Amniotic epithelial cell (primary cell): ENCODE data around the gene GPR107.
"Not testable (repeated sequence)": the region's sequence is repeated elsewhere in the genome, so short reads cannot be mapped to it uniquely, and the experiment has no call there.

Source experiments
- DNase-seq: peaks from one replicate; pipeline ENCODE4 v3.0.0-alpha.2; 2010; ENCODE audit warnings: low read depth

GPR107 gene

DNA sequence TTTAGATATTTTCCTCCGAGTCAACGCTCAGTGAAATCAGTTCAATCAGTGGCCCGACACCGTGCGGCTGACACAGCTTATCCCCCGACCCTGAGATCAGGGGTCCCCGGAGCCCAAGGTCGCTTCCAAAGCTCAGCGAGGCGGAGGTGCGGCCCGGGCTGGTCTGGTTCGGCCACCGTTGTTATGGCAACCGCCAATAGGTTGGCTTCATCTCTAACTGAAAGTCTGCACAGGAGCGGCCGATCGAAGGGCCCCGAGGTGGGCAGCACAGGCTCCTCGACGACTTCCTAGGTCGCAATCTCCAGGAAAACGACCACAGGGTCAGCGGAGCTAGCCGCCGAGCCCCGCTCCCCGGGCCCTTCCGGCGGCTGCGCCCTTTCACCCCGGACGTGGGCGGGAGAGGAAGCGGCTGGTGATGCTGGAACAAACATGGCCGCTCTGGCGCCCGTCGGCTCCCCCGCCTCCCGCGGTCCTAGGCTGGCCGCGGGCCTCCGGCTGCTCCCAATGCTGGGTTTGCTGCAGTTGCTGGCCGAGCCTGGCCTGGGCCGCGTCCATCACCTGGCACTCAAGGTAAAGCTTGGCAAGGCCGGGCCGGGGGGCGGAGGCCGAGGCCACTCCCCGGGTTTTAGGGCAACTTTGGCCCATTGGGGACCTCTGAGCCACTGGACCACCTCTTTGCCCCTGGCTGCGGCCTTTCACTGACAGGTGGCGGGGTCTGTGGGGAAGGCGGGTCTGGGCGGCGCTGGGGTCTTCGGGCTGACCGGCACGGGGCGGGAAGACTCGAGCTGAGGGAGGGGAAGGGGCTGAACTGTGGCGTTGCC lies at the start of gene GPR107:
Gene GPR107, plus strand, starts transcription at position 403 of the 821 bp plus-strand sequence. Its CDS starts 27 bp downstream, at position 430.
- peak; percentile 55 for DNase-seq

- no peak for DNase-seq
Measured at GRCh38 chr9:130003943-130004552, 49.7 kb upstream of the GPR107 start.

DNA sequence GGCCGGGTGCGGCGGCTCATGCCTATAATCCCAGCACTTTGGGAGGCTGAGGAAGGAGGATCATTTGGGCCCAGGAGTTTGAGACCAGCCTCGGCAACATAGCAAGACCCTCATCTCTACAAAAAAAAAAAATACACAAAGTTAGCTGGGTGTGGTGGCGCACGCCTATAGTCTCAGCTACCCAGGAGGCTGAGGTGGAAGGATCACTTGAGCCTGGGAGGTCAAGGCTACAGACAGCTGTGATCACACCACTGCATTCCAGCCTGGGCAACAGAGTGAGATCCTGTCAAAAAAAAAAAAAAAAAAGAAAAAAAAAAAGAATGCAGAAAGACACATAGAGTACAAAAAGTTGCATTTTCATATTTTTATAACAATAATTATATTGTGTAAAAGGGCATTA lies 46.8 kb upstream of the GPR107 start:
- not testable (repeated sequence) for DNase-seq

- DNase-seq, result no peak
Measured at GRCh38 chr9:130008538-130008937, 45.2 kb upstream of the GPR107 start.

GRCh38 chr9:130009546-130009945 lies 44.2 kb upstream of the GPR107 start:
- DNase-seq, result not testable (repeated sequence)

DNA sequence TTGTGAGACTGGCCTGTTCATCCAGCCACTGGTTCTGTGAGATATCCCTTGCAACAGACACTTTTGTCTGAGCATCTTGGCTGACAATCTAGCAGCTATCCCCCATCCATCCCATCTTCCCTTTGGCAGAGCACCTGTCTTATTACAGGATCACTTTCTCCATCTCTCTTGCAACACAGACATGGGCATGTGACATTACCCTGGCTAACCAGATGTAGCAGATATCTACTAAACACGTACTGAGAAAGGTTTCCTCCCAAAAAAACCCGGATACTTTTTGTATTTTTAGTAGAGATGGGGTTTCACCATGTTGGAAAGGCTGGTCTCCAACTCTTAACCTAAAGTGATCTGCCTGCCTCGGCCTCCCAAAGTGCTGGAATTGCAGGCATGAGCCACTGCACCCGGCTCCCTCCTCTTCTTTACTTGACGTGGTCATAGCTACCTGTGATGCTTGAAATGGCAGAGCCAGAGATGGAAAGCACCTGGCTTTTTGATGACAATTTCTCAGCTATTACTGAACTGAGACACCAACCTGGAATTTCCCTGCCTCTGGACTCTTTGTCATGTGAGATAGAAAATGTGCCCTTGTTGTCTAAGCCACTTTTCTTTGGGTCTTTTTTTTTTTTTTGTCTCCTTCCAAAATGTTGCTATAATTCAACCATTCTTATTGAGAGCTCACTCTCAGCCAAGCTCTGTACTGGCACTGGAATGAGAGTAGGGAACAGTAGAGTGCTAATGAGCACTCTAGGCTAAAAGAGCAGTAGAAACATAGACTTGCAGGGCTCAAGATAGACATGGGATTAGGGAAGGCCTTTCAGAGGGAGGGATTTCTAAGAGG lies 43.3 kb upstream of the GPR107 start:
- DNase-seq, result no peak

GRCh38 chr9:130013326-130013725 lies 40.4 kb upstream of the GPR107 start:
- no peak for DNase-seq

DNA sequence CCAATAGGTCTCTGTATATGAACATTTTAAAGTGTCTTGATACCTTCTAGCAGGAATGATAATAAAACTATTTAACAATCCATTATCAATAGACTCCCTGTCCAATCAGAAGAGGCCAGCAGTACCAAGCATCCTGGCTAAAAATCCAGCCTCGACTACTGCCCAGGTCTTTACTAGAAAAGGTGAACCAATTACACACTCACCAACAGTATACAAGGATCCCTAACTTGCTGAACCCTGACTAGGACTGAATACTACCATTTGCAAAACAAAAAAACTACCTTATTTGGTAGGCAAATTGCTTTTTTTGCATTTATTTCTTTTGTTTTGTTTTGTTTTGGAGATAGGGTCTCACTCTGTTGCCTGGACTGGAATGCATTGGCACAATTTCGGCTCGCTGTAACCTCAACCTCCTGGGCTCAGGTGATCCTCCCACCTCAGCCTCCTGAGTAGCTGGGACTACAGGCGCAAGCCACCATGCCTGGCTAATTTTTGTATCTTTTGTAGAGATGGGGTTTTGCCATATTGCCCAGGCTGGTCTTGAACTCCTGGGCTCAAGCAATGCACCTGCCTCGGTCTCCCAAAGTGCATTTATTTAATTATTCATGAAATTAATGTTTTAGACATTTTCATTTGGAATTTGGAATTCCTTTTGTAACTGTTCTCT lies 38.2 kb upstream of the GPR107 start:
- DNase-seq, result no peak

- DNase-seq, result no peak
Measured at GRCh38 chr9:130017076-130017475, 36.6 kb upstream of the GPR107 start.

DNA sequence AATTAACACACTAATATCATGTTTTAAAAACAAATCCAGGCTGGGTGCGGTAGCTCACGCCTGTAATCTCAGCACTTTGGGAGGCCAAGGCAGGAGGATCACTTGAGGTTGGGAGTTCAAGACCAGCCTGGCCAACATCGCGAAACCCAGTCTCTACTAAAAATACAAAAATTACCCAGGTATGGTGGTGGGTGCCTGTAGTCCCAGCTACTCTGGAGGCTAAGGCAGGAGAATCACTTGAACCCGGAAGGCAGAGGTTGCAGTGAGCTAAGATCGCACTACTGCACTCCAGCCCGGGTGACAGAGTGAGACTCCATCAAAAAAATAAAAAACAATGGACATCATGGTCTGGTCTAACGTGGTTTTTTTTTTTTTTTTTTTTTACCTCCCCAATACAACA lies 36.2 kb upstream of the GPR107 start:
- not testable (repeated sequence) for DNase-seq

GRCh38 chr9:130018265-130018664 lies 35.4 kb upstream of the GPR107 start:
- DNase-seq, result no peak

DNA sequence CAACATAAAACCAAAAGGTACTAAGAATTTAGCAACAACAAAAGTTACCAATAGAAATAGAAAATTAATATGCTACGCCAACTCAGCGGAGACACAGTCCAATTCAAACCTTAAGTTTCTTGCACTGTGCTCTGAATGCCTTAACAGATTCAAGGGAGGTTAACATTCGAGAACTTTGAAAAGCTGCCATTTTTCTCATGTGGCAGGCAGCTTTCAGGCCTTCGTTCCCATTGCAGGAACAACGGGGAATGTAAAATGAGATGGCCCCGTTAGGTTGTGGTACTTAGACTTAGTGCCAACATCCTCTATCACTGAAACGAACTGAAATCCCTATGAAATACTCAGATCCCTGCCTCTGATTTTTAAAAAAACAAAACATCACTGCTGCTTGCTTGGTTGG lies 33.1 kb upstream of the GPR107 start:
- DNase-seq, result no peak

GRCh38 chr9:130021123-130021522 lies 32.6 kb upstream of the GPR107 start:
- DNase-seq, result no peak

DNA sequence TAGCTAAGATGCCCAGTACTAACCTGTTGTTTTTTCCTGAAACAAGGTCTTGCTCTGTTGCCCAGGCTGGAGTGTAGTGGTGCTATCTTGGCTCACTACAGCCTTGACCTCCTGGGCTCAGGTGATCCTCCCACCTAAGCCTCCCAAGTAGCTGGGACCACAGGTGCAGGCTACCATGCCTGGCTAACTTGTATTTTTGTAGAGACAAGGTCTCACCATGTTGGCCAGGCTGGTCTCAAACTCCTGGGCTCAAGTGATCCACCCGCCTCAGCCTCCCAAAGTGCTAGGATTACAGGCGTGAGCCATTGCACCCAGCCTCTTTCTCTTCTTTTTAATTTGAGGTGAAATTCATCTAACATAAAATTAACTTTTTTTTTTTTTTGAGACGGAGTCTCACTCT lies 31.9 kb upstream of the GPR107 start:
- DNase-seq, result not testable (repeated sequence)

- no peak for DNase-seq
Measured at GRCh38 chr9:130022566-130023143, 31.1 kb upstream of the GPR107 start.

DNA sequence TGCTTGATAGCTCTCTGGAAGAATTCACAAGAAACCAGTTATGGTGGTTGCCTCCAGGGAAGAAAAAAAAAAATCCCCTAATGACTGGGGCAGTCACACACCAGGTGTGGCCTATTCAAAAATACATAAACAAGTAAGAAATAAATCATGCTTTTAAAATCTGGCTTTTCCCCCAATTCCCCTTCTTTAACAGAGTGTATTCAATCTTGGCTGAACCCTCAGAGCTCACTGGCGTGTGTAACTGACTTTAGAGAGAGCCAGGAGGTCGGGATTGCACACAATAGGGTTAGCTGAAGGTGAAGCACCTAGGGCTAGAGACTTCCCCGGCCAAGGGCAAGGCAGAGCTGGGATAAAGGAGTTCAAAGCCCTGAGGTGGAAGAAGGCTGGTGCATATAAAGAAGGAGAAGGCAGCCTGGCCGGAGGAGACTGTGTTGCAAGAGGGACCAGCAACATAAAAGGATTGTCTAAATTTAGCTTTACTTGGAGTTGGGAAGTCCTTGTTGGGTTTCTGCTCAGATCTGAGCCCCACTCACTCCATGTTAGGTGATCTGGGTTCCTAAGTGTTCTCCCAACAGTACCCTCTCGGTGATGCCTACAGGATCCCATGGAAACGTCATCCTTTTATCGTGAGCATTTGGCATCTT lies 30.4 kb upstream of the GPR107 start:
- no peak for DNase-seq

DNA sequence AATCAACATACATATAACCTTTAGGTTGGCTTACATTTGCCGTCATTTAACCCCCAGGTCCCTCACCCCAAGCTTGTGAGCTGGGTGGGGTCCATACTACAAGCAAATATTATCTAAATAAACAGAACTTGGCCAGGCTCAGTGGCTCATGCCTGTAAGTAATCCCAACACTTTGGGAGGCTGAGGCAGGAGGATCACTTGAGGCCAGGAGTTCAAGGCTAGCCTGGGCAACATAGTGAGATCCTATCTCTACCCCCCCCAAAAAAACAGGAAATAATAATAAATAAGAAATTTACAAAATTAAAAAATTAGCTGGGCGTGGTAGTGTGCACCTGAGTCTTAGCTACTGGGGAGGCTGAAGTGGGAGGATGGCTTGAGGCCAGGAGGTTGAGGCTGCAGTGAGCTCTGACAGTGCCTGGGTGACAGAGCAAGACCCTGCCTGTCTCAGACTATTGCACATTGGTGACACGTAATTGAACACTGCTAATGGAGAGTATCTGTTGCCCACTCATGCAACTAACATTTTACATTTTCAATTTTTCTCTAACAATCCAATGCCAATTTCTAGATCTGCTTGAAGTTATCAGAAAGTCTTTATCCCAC lies 29.6 kb upstream of the GPR107 start:
- DNase-seq, result no peak

DNA sequence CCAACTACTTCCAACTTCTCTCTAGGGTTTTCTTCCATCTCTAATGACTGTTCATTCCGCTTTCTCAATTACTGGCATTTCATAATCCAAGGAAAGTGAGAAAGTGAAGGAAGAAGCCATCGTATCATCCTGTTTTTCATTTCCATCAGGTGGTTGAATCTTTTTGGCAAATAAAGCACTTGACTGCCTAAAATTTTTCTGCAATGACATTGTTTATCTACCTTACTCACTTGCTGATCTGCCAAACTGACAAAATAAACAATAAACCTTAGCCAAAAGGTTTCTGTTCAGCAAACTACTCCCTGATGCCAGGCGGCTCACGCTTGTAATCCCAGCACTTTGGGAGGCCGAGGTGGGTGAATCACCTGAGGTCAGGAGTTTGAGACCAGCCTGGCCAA lies 29.1 kb upstream of the GPR107 start:
- DNase-seq, result no peak

- no peak for DNase-seq
Measured at GRCh38 chr9:130026583-130027340, 26.9 kb upstream of the GPR107 start.
